Testis (tissue), 3 donors: ENCODE data around the gene CD151. TPM values are rescaled to one million over a fixed set of nuclear protein-coding genes. Genes with fewer than 3 reads are reported as not detected.

ENCODE experiments used
- DNase-seq: peaks from one replicate; pipeline ENCODE4 v3.0.0-alpha.2; 2019
- H3K27ac ChIP-seq, 2 donors: fragments of 200-600 bp; sonication (generic); one replicate each; pipeline ENCODE4 v1.5.1; 2019
- H3K27me3 ChIP-seq: fragments of 200-600 bp; sonication (generic); one replicate; pipeline ENCODE4 v1.5.1; 2019
- H3K36me3 ChIP-seq: fragments of 200-600 bp; sonication (generic); one replicate; pipeline ENCODE4 v1.5.1; 2017; ENCODE audit warnings: low read depth; ENCODE audit errors: missing control alignments
- H3K4me1 ChIP-seq: fragments of 200-600 bp; sonication (generic); one replicate; pipeline ENCODE4 v1.5.1; 2019
- H3K4me3 ChIP-seq, 2 donors: fragments of 200-600 bp; sonication (generic); one replicate each; pipeline ENCODE4 v1.5.1; 2017 to 2019
- H3K9me3 ChIP-seq: fragments of 200-600 bp; sonication (generic); one replicate; pipeline ENCODE4 v1.5.1; 2017
- CTCF ChIP-seq, 3 experiments: fragments of 450-650 bp in 2 of 3; fragments of 200-600 bp in 1 of 3; sonication (generic) in 1 of 3; IDR thresholded peaks; one replicate each; pipeline ENCODE4 v1.5.1; 2016 to 2019; ENCODE audit warnings: antibody characterized with exemption in 3 of 3, mild to moderate bottlenecking in 2 of 3, moderate library complexity in 1 of 3
- POLR2A ChIP-seq: fragments of 450-650 bp; IDR thresholded peaks from one replicate; pipeline ENCODE4 v1.6.1; 2017; ENCODE audit warnings: antibody characterized with exemption, mild to moderate bottlenecking, moderate library complexity
- WGBS, 2 donors: methylation state at CpG; one replicate each; pipeline ENCODE4 v1.1.5; 2018; 5-methylcytosine and 5-hydroxymethylcytosine counted together
- intact Hi-C: fragments of 100-400 bp; cut with DNase I; formaldehyde crosslinking; loops from one replicate; pipeline ENCODE4 v1.15.1; 2023; ENCODE audit warnings: low total_unique reads
- polyA plus RNA-seq: library from polyadenylated mRNA; stranded (reverse); fragments of 350-450 nt; fragmentation: Illumina TruSeq; extraction: RNeasy Lipid Tissue Mini Kit (QIAGEN cat#74804); gene quantifications from one replicate; pipeline ENCODE4 v1.2.3, GENCODE V29; 2014; ENCODE audit warnings: low read depth, low replicate concordance; ENCODE audit not compliant: insufficient read depth
- total RNA-seq, 2 donors: library from RNA; depleted of rRNA; stranded (reverse); fragments of >200 nt; gene quantifications; one replicate each; pipeline ENCODE4 v1.2.3, GENCODE V29; 2016

CD151 gene
- total and polyA plus RNA-seq, 3 donors from 2014 or later = 108 to 201 (median 195) TPM

GRCh38 chr11:829176-829846, 3.4 kb upstream of the CD151 start:
- no peaks in the 10 kb centered on the region for H3K9me3 ChIP-seq
- H3K27me3 ChIP-seq = no peaks in the 10 kb centered on the region
- WGBS, 2 donors = 25 to 56% methylated on average over 11 to 40 of the region's 40 CpGs
- peak overlapping the region in 1 of 2 donors; percentile 56 for H3K27ac ChIP-seq
- H3K4me3 ChIP-seq = peak overlapping the region in 1 of 2 donors; percentile 40
- TF ChIP-seq POLR2A = no peak
- no peak for TF ChIP-seq CTCF (IDR thresholded peaks at IDR 0.05)
- intact Hi-C loops = no loop called here
- H3K4me1 ChIP-seq = peaks cover 41% of the 10 kb centered on the region
- H3K36me3 ChIP-seq = no peaks in the 10 kb centered on the region
- DNase-seq = no peak

GRCh38 chr11:829847-830294, 2.9 kb upstream of the CD151 start:
- DNase-seq = no peak

GRCh38 chr11:830295-831117, 2.2 kb upstream of the CD151 start:
- Histone ChIP-seq H3K27ac (no peak overlapping the region), H3K36me3 (no peaks in the 10 kb centered on the region), H3K4me3 (peak overlapping the region; percentile 24 to 40), H3K9me3 (no peaks in the 10 kb centered on the region), H3K4me1 (peaks cover 51% of the 10 kb centered on the region), H3K27me3 (no peaks in the 10 kb centered on the region)
- intact Hi-C loops = no loop called here
- no peak for TF ChIP-seq CTCF (IDR thresholded peaks at IDR 0.05)
- TF ChIP-seq POLR2A = no peak
- DNase-seq = peak; percentile 84
- WGBS, 2 donors = 0 to 2% methylated on average over 24 to 62 of the region's 78 CpGs

More at GRCh38 chr11:829847-830294, 2.9 kb upstream of the CD151 start:
- H3K4me1 ChIP-seq = peaks cover 47% of the 10 kb centered on the region
- no peaks in the 10 kb centered on the region for H3K27me3 ChIP-seq
- intact Hi-C loops = no loop called here
- no peak for TF ChIP-seq POLR2A
- no peak for TF ChIP-seq CTCF (IDR thresholded peaks at IDR 0.05)
- WGBS, 2 donors = 8 to 9% methylated on average over 8 to 39 of the region's 39 CpGs
- no peaks in the 10 kb centered on the region for H3K9me3 ChIP-seq
- H3K27ac ChIP-seq = no peak overlapping the region
- H3K36me3 ChIP-seq = no peaks in the 10 kb centered on the region
- H3K4me3 ChIP-seq = peak overlapping the region in 1 of 2 donors; percentile 40

- 46 to 51% methylated on average over 14 to 23 of the region's 31 CpGs for WGBS, 2 donors
- intact Hi-C loops = no loop called here
- no peak overlapping the region for H3K27ac ChIP-seq
- no peak overlapping the region for H3K4me3 ChIP-seq
- H3K4me1 ChIP-seq = peaks cover 51% of the 10 kb centered on the region
- no peaks in the 10 kb centered on the region for H3K27me3 ChIP-seq
- TF ChIP-seq POLR2A (no peak), CTCF (IDR thresholded peaks at IDR 0.05) (no peak)
- H3K9me3 ChIP-seq = no peaks in the 10 kb centered on the region
- H3K36me3 ChIP-seq = no peaks in the 10 kb centered on the region
- no peak for DNase-seq
These were observed 1.5 kb upstream of the CD151 start for GRCh38 chr11:831118-831864.
